ENCODE results near the gene FMO2. TPM values are rescaled to one million over a fixed set of nuclear protein-coding genes. Genes with fewer than 3 reads are reported as not detected.

Gene FMO2
- total and polyA plus RNA-seq, 10 of the 15 experiments (the other 5 are each of a cell fraction or from before 2014, with no cell fraction given), result not detected

DNA sequence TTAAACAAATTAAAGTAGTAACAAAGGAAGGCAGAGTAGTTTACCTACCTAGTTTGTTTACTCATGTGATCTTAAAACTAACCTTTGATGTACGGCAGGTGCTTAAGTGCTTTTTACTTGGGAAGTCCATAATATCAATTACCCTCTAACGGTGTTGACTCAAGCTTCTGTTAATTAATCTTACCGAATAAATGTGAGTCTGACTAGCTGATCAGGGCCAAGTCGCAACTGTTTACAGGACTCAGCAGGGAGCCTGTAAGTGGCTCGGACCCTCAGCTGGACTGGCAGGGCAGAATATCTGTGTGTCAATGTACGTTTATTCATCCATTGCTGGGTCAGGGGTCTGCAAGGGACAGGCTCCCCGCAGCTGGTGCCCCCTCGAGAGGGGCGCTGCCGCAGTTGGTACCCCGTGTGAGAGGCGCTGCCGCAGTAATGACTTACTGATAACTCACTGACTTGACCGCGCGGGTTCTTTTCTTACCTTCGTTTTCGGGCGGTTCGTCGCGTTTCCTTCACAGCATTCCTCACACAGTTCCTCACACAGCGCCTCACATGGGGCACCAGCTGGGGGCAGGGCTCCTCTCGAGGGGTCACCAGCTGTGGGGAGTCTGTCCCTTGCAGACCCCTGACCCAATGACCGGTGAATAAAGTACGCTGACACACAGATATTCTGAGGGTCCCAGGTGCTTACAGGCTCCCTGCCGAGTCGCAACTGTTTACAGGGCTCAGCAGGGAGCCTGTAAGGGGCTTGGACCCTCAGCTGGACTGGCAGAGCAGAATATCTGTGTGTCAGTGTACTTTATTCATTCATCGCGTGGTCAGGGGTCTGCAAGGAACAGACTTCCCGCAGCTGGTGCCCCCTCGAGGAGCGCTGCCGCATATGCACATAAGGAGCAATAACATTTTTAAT is 66.2 kb downstream of the FMO2 start:
- Histone ChIP-seq H3K4me1 (ENCODE audit: control insufficient read depth, insufficient read depth, low read length) (peaks cover 10% of the 10 kb centered on the region), H2AFZ (ENCODE audit: control insufficient read depth, low read depth, low read length) (peak overlapping the region; percentile 81), H3K9me3 (replicated peaks; ENCODE audit: control insufficient read depth, insufficient read depth, low read length) (no peaks in the 10 kb centered on the region), H3K4me2 (ENCODE audit: control insufficient read depth, insufficient read depth) (peak overlapping the region; percentile 83), H3K27me3 (replicated peaks in 1 of 2; ENCODE audit: control insufficient read depth in 2 of 2, insufficient read depth in 2 of 2, low read length in 1 of 2) (peaks cover 1 to 3% of the 10 kb centered on the region in 2 experiments; a peak in 1 of 4 replicates), H3K36me3 (ENCODE audit: control insufficient read depth in 2 of 2, insufficient read depth in 2 of 2, low read length in 1 of 2) (no peaks in the 10 kb centered on the region), H3K27ac (ENCODE audit: control insufficient read depth, insufficient read depth) (no peak overlapping the region), H4K20me1 (ENCODE audit: control insufficient read depth, insufficient read depth) (no peaks in the 10 kb centered on the region), H3K4me3 (peak overlapping the region; percentile 72), H3K9ac (ENCODE audit: control insufficient read depth, insufficient read depth, low read length) (peak overlapping the region; percentile 16; the same call in 1 of the 2 replicates), H3K79me2 (ENCODE audit: control insufficient read depth, insufficient read depth, low read length) (no peaks in the 10 kb centered on the region)
- BruUV-seq (replicated peaks), result no TSS peak
- in situ Hi-C loops (cut with MboI), result no loop called here
- intact Hi-C loops (cut with micrococcal nuclease; ENCODE audit: unreplicated experiment), result no loop called here
- POLR2A ChIA-PET, result no interaction called here
- ATAC-seq, result peak; percentile 68
- no peak for DNase-seq (ENCODE audit: low read depth, low spot score)
- RAD21 ChIA-PET (ENCODE audit: unreplicated experiment), result interaction anchor here (1.7 kb wide), 1 partner anchor 62 kb away, joined by 5 read pairs; the partner anchor contains the start of gene FMO4
- FAIRE-seq, result no peak
- CTCF ChIA-PET, result interaction anchor here (1.1 to 7.2 kb wide), 4 partner anchors 13 to 62 kb away, joined by 3 to 46 read pairs (median 4); partner anchors contain the start of gene FMO4
- SMC1A ChIA-PET (ENCODE audit: uncharacterized antibody, unreplicated experiment), result interaction anchor here (0.9 to 1.5 kb wide), 2 partner anchors 9 to 32 kb away, joined by 3 read pairs; no protein-coding TSS in a partner anchor
- WGBS (ENCODE audit: insufficient coverage, insufficient replicate concordance, low lambda C conversion rate, missing lambda C conversion rate), result 15% methylated on average over 34 of the region's 34 CpGs
- TF ChIP-seq SMAD5 (IDR thresholded peaks at IDR 0.05; ENCODE audit: low read depth) (no peak), POLR2AphosphoS2 (IDR thresholded peaks at IDR 0.05; ENCODE audit: low read depth, low read length) (no peak), ZZZ3 (IDR thresholded peaks at IDR 0.05; ENCODE audit: control insufficient read depth, insufficient read length, low read depth) (no peak), TBL1XR1 (IDR thresholded peaks at IDR 0.05; ENCODE audit: low read depth, low read length) (no peak), TCF7 (IDR thresholded peaks at IDR 0.05; ENCODE audit: borderline replicate concordance) (no peak)
- TF ChIP-seq, protein P1, sequence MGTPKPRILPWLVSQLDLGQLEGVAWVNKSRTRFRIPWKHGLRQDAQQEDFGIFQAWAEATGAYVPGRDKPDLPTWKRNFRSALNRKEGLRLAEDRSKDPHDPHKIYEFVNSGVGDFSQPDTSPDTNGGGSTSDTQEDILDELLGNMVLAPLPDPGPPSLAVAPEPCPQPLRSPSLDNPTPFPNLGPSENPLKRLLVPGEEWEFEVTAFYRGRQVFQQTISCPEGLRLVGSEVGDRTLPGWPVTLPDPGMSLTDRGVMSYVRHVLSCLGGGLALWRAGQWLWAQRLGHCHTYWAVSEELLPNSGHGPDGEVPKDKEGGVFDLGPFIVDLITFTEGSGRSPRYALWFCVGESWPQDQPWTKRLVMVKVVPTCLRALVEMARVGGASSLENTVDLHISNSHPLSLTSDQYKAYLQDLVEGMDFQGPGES (IDR thresholded peaks at IDR 0.05), result no peak
- TF ChIP-seq, protein P2, sequence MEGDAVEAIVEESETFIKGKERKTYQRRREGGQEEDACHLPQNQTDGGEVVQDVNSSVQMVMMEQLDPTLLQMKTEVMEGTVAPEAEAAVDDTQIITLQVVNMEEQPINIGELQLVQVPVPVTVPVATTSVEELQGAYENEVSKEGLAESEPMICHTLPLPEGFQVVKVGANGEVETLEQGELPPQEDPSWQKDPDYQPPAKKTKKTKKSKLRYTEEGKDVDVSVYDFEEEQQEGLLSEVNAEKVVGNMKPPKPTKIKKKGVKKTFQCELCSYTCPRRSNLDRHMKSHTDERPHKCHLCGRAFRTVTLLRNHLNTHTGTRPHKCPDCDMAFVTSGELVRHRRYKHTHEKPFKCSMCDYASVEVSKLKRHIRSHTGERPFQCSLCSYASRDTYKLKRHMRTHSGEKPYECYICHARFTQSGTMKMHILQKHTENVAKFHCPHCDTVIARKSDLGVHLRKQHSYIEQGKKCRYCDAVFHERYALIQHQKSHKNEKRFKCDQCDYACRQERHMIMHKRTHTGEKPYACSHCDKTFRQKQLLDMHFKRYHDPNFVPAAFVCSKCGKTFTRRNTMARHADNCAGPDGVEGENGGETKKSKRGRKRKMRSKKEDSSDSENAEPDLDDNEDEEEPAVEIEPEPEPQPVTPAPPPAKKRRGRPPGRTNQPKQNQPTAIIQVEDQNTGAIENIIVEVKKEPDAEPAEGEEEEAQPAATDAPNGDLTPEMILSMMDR (IDR thresholded peaks at IDR 0.05 in 2 of 3, conservative IDR thresholded peaks at IDR 0.05 in 1 of 3; ENCODE audit: control insufficient read depth in 2 of 3, extremely low read depth in 1 of 3, insufficient read depth in 1 of 3, low read depth in 3 of 3, low read length in 3 of 3), result peak; percentile 34 to 53 (median 50); a peak in 5 of 6 replicates
- TF ChIP-seq, protein P3, sequence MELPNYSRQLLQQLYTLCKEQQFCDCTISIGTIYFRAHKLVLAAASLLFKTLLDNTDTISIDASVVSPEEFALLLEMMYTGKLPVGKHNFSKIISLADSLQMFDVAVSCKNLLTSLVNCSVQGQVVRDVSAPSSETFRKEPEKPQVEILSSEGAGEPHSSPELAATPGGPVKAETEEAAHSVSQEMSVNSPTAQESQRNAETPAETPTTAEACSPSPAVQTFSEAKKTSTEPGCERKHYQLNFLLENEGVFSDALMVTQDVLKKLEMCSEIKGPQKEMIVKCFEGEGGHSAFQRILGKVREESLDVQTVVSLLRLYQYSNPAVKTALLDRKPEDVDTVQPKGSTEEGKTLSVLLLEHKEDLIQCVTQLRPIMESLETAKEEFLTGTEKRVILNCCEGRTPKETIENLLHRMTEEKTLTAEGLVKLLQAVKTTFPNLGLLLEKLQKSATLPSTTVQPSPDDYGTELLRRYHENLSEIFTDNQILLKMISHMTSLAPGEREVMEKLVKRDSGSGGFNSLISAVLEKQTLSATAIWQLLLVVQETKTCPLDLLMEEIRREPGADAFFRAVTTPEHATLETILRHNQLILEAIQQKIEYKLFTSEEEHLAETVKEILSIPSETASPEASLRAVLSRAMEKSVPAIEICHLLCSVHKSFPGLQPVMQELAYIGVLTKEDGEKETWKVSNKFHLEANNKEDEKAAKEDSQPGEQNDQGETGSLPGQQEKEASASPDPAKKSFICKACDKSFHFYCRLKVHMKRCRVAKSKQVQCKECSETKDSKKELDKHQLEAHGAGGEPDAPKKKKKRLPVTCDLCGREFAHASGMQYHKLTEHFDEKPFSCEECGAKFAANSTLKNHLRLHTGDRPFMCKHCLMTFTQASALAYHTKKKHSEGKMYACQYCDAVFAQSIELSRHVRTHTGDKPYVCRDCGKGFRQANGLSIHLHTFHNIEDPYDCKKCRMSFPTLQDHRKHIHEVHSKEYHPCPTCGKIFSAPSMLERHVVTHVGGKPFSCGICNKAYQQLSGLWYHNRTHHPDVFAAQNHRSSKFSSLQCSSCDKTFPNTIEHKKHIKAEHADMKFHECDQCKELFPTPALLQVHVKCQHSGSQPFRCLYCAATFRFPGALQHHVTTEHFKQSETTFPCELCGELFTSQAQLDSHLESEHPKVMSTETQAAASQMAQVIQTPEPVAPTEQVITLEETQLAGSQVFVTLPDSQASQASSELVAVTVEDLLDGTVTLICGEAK (IDR thresholded peaks at IDR 0.05; ENCODE audit: borderline replicate concordance), result no peak
- TF ChIP-seq, protein P4, sequence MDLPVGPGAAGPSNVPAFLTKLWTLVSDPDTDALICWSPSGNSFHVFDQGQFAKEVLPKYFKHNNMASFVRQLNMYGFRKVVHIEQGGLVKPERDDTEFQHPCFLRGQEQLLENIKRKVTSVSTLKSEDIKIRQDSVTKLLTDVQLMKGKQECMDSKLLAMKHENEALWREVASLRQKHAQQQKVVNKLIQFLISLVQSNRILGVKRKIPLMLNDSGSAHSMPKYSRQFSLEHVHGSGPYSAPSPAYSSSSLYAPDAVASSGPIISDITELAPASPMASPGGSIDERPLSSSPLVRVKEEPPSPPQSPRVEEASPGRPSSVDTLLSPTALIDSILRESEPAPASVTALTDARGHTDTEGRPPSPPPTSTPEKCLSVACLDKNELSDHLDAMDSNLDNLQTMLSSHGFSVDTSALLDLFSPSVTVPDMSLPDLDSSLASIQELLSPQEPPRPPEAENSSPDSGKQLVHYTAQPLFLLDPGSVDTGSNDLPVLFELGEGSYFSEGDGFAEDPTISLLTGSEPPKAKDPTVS (IDR thresholded peaks at IDR 0.05; ENCODE audit: low read depth, low read length), result no peak

All from GM12878 (cell line).